Smooth muscle cell (in vitro differentiated cells): Measurements from ENCODE around the gene ANO9. TPM values are rescaled to one million over a fixed set of nuclear protein-coding genes. Genes with fewer than 3 reads are reported as not detected.
"Not testable (repeated sequence)": the region's sequence is repeated elsewhere in the genome, so short reads cannot be mapped to it uniquely, and the experiment has no call there.

Experiments used
- DNase-seq: peaks from one replicate; lab custom pipeline; 2025; ENCODE audit not compliant: unreplicated experiment; lab: John Stamatoyannopoulos, UW
- H2AFZ ChIP-seq: fragments of 200-600 bp; sonication (generic); 2 replicates; pipeline ENCODE4 v1.6.0; 2016; ENCODE audit warnings: antibody characterized with exemption, low read depth, mild to moderate bottlenecking
- H3F3A ChIP-seq: fragments of 200-600 bp; sonication (generic); 2 replicates; pipeline ENCODE4 v1.6.0; 2017; ENCODE audit warnings: antibody characterized with exemption, low read depth
- H3K27ac ChIP-seq: fragments of 200-600 bp; sonication (generic); 2 replicates; pipeline ENCODE4 v1.5.1; 2016; ENCODE audit warnings: low read depth, mild to moderate bottlenecking
- H3K27me3 ChIP-seq: fragments of 200-600 bp; sonication (generic); 2 replicates; pipeline ENCODE4 v1.6.1; 2016; ENCODE audit warnings: low read depth, mild to moderate bottlenecking
- H3K36me3 ChIP-seq: fragments of 200-600 bp; sonication (generic); 2 replicates; pipeline ENCODE4 v1.5.1; 2016; ENCODE audit warnings: low read depth
- H3K4me1 ChIP-seq: fragments of 200-600 bp; sonication (generic); 2 replicates; pipeline ENCODE4 v1.5.1; 2016; ENCODE audit warnings: low read depth
- H3K4me2 ChIP-seq: fragments of 200-600 bp; sonication (generic); 2 replicates; pipeline ENCODE4 v1.6.0; 2016; ENCODE audit warnings: mild to moderate bottlenecking
- H3K4me3 ChIP-seq: fragments of 200-600 bp; sonication (generic); 2 replicates; pipeline ENCODE4 v1.5.1; 2016; ENCODE audit warnings: mild to moderate bottlenecking
- H3K79me2 ChIP-seq: fragments of 200-600 bp; sonication (generic); 2 replicates; pipeline ENCODE4 v1.6.0; 2016; ENCODE audit warnings: low read depth, mild to moderate bottlenecking
- H3K9ac ChIP-seq: fragments of 200-600 bp; sonication (generic); 2 replicates; pipeline ENCODE4 v1.6.0; 2016; ENCODE audit warnings: low read depth
- H3K9me3 ChIP-seq: fragments of 200-600 bp; sonication (generic); replicated peaks from 2 replicates; pipeline ENCODE4 v1.5.1; 2016; ENCODE audit warnings: low read depth
- H4K20me1 ChIP-seq: fragments of 200-600 bp; sonication (generic); 2 replicates; pipeline ENCODE4 v1.6.0; 2016; ENCODE audit warnings: low read depth
- WGBS: methylation state at CpG from one replicate; pipeline ENCODE4 v1.1.7; 2016; ENCODE audit warnings: low lambda C conversion rate; 5-methylcytosine and 5-hydroxymethylcytosine counted together
- polyA plus RNA-seq: library from polyadenylated mRNA; unstranded; fragments of >200 nt; fragmentation: Nextera tagmentation; extraction: Ambion mirVana; gene quantifications from 2 replicates; pipeline ENCODE4 v1.2.1, GENCODE V29; 2016
- total RNA-seq: library from RNA; depleted of rRNA; stranded (reverse); fragments of >200 nt; gene quantifications from 2 replicates; pipeline ENCODE4 v1.2.3, GENCODE V29; 2014
- TF ChIP-seq, protein P1 (sequence below): fragments of 200-600 bp; sonication (generic); IDR thresholded peaks from 2 replicates; pipeline ENCODE4 v1.5.1; 2017; ENCODE audit warnings: borderline replicate concordance, mild to moderate bottlenecking, antibody characterized with exemption; ENCODE audit not compliant: insufficient read depth, poor library complexity, severe bottlenecking

Gene ANO9
- total and polyA plus RNA-seq, 2 experiments from 2014 or later, result 0.67 to 1.5 TPM

DNA sequence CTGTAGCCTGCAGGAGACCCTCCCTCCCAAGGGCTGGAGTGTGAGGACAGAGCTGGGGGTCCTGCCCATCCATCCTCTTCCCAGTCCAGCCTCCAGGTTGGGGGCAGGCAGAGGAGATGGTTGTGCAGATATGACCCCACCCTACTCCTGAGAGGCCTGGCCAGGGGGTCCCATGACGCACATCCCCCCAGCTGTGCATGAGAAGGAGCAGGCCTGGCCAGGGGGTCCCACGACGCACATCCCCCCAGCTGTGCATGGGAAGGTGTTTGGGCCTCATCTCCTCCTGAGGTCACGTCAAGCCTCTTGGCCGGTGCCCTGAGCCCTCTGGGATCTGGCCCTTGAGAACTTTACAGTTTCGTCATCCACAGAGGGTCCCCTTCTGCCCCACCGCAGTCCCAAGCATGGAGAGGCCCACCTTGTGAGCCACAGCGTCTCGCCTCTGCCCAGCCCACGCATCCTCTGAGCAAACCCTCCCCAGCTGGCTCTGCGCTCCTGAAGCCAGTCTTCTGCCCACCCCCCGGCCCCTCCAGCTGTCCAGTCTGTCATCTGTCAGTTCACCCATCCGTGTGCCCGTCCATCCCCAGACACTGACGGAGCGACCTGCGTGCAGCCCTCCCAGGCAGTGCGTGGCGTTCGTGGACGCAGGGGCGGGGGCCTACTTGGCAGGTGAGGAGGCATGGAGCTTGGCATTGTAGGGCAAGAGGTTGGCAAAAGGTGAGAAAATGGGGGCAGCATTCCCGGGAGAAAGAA is 2.3 kb downstream of the ANO9 start:
- Histone ChIP-seq H3K9me3 (no peaks in the 10 kb centered on the region), H3K27ac (no peak overlapping the region), H4K20me1 (no peaks in the 10 kb centered on the region), H3K27me3 (no peaks in the 10 kb centered on the region), H3F3A (no peaks in the 10 kb centered on the region), H2AFZ (no peak overlapping the region), H3K4me1 (no peaks in the 10 kb centered on the region), H3K79me2 (no peaks in the 10 kb centered on the region), H3K4me3 (no peak overlapping the region), H3K4me2 (no peak overlapping the region), H3K36me3 (no peaks in the 10 kb centered on the region), H3K9ac (no peak overlapping the region)
- 89% methylated on average over 23 of the region's 23 CpGs for WGBS
- DNase-seq, result no peak
- TF ChIP-seq, protein P1, sequence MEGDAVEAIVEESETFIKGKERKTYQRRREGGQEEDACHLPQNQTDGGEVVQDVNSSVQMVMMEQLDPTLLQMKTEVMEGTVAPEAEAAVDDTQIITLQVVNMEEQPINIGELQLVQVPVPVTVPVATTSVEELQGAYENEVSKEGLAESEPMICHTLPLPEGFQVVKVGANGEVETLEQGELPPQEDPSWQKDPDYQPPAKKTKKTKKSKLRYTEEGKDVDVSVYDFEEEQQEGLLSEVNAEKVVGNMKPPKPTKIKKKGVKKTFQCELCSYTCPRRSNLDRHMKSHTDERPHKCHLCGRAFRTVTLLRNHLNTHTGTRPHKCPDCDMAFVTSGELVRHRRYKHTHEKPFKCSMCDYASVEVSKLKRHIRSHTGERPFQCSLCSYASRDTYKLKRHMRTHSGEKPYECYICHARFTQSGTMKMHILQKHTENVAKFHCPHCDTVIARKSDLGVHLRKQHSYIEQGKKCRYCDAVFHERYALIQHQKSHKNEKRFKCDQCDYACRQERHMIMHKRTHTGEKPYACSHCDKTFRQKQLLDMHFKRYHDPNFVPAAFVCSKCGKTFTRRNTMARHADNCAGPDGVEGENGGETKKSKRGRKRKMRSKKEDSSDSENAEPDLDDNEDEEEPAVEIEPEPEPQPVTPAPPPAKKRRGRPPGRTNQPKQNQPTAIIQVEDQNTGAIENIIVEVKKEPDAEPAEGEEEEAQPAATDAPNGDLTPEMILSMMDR, result no peak

DNA sequence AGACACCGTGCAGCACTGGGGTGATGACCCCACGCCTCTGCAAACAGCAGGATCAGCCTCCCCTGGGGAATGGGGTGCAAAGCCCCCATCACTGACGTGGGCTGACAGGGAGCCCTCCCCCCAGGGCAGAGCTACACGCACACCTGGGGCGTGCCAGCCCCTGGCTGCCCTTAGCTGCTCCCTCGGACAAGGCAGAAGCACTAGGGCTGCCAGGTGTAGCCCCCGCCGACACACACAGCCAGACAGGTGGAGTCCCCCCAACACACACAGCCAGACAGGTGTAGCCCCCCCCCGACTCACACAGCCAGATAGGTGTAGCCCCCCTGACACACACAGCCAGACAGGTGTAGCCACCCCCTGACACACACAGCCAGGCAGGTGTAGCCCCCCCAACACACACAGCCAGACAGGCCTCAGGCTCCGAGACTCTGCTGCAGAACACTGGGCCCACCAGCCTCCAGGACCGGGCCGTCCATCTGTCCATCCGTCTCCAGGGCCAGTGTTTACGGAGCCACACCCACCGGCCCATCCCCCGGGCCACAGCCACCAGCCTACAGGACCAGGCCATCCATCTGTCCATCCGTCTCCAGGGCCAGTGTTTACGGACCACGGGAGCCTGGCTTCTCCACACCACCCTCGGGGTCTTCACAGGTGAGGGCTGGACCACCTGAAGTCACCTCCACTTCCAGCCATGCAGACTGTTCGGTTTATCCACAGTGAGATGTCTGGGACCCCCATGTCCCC is 3.5 kb downstream of the ANO9 start:
- TF ChIP-seq, protein P1, result no peak
- WGBS, result 91% methylated on average over 21 of the region's 21 CpGs
- no peak overlapping the region for H2AFZ ChIP-seq

DNA sequence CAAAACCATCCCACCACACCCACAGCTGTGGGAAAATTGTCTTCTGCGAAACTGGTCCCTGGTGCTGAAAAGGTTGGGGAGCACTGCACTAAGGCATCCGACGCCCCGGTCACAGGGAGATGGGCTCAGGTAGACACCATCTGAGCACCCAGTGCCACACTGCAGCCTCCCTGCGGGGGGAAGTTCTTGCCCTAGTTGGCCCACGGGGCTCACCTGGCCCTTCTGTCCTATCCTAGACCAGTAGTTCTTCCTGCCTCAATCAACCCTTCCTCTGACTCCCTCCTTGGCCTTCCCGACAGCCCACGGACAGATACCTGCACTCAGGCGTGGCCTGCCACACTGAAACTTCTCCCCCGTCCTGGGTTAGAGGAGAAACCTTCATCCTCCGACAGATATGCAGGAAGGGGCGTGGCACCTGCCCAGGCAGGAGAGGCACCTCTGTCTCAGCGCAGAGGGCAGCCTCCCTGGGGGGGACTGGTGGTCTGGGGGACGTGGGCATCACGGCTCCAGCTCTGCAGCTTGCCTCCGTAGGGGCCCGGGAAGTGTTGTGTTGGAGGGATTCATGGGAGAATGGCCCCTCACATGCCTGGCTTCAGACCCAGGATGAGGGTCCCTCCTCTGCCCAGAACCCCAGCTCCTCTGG is 4.5 kb downstream of the ANO9 start:
- no peaks in the 10 kb centered on the region for H3K9me3 ChIP-seq
- H3K36me3 ChIP-seq, result no peaks in the 10 kb centered on the region
- no peaks in the 10 kb centered on the region for H3K4me1 ChIP-seq
- DNase-seq, result no peak
- TF ChIP-seq, protein P1, result no peak
- H3K79me2 ChIP-seq, result no peaks in the 10 kb centered on the region
- H3K4me3 ChIP-seq, result no peak overlapping the region
- H4K20me1 ChIP-seq, result no peaks in the 10 kb centered on the region
- H3K27ac ChIP-seq, result no peak overlapping the region
- no peak overlapping the region for H2AFZ ChIP-seq
- WGBS, result 88% methylated on average over 17 of the region's 17 CpGs
- H3F3A ChIP-seq, result no peaks in the 10 kb centered on the region
- no peaks in the 10 kb centered on the region for H3K27me3 ChIP-seq
- no peak overlapping the region for H3K9ac ChIP-seq
- no peak overlapping the region for H3K4me2 ChIP-seq

More for the DNA sequence above, 3.5 kb downstream of the ANO9 start:
- no peaks in the 10 kb centered on the region for H3K36me3 ChIP-seq
- H3K4me3 ChIP-seq, result no peak overlapping the region
- no peak overlapping the region for H3K9ac ChIP-seq
- no peaks in the 10 kb centered on the region for H3K9me3 ChIP-seq
- no peaks in the 10 kb centered on the region for H3F3A ChIP-seq
- no peak overlapping the region for H3K27ac ChIP-seq
- H3K27me3 ChIP-seq, result no peaks in the 10 kb centered on the region
- DNase-seq, result no peak
- no peaks in the 10 kb centered on the region for H3K79me2 ChIP-seq
- H3K4me2 ChIP-seq, result no peak overlapping the region
- no peaks in the 10 kb centered on the region for H4K20me1 ChIP-seq
- no peaks in the 10 kb centered on the region for H3K4me1 ChIP-seq

DNA sequence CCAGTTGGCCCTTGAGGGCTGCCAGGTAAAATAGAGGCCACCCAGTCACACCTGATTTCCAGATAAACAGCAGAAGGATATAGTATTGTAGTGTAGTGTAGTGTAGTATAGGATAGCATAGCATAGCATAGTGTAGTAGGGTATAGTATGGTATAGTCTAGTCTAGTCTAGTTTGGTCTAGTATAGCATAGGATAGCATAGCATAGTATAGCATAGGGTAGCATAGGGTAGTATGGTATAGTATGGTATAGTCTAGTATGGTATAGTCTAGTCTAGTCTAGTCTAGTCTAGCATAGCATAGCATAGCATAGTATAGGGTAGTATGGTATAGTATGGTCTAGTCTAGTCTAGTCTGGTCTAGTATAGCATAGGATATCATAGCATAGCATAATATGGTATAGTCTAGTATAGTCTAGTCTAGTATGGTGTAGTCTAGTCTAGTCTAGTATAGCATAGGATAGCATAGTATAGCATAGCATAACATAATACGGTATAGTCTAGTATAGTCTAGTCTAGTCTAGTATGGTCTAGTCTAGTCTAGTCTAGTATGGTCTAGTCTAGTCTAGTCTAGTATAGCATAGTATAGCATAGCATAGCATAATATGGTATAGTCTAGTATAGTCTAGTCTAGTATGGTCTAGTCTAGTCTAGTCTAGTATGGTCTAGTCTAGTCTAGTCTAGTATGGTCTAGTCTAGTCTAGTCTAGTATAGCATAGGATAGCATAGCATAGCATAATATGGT is 6.6 kb downstream of the ANO9 start:
- not testable (repeated sequence) for H3K36me3 ChIP-seq, H3K79me2 ChIP-seq, H3K9me3 ChIP-seq, H3K27ac ChIP-seq, DNase-seq, H2AFZ ChIP-seq, H3K4me2 ChIP-seq, H3F3A ChIP-seq, H3K4me1 ChIP-seq, H3K27me3 ChIP-seq, H3K4me3 ChIP-seq, H4K20me1 ChIP-seq, H3K9ac ChIP-seq
- WGBS, result 100% methylated on average over 1 of the region's 1 CpG
